NCI-H1092 treated with DMSO at 0.1 percent for 48 hours (cell line): ENCODE results near the gene NRBF2.
A peak's percentile ranks its signal among the peaks of the same experiment; 100 is the strongest.
"Not testable (repeated sequence)": the region's sequence is repeated elsewhere in the genome, so short reads cannot be mapped to it uniquely, and the experiment has no call there.

ENCODE experiments used
- DNase-seq: peaks from one replicate; lab custom pipeline; 2025; lab: John Stamatoyannopoulos, UW

NRBF2 gene

GRCh38 chr10:63133056-63133820 lies at the start of gene NRBF2:
NRBF2 (plus strand) TSS chr10:63133328; CDS start chr10:63133471, 143 bp downstream.
- peak; percentile 90 for DNase-seq

DNA sequence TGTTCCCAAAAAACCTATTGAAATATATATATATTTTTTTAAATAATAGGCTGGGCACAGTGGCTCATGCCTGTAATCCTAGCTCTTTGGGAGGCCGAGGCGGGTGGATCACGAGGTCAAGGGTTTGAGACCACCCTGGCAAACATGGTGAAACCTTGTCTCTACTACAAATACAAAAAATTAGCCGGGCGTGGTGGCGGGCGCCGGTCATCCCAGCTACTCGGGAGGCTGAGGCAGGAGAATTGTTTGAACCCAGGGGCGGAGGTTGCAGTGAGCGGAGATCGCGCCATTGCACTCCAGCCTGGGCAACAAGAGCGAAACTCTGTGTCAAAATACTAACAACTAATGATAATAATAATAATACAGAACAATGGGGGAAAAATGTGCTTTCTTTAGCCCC lies 49.7 kb upstream of the NRBF2 start:
- DNase-seq: not testable (repeated sequence)

GRCh38 chr10:63083904-63084689 lies 49.0 kb upstream of the NRBF2 start:
- peak; percentile 36 for DNase-seq

- DNase-seq: no peak
Observed at GRCh38 chr10:63084690-63085382, 48.3 kb upstream of the NRBF2 start.

DNA sequence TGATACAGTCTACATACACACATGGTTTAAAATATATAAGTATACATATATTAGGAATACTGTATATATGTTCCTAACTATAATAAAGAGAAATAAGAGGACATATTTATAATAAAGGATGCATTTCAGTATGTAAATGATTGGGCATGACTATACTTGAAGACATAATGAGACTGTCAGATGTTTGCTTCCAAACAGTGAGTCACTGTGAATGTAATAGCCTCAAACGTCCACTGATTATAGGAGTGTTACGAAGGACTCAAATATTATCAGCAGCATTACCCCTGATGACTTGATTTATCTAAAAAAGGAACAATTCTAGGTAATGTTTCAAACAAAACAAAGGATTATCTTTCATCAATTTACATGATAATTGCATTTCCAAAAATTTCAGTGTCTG lies 39.9 kb upstream of the NRBF2 start:
- no peak for DNase-seq

DNA sequence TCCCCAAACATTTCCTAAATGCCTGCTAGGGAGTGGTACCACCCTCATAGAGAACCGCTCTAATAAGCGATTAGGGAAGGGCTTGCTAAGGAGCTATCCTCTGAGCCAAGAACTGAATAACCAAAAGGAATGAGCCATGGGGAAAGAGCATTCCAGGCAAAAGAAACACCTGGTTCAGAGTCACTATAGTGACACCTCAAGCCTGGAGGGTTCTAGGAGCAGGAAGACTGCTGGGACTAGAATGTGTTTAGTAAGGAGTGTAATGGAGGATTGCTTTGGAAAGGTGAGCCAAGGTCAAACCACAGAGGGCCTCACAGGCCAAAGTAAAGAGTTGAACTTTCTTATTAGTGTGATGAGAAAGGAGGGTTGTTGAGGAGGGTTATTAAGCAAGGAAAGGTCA lies 38.7 kb upstream of the NRBF2 start:
- DNase-seq: no peak

DNA sequence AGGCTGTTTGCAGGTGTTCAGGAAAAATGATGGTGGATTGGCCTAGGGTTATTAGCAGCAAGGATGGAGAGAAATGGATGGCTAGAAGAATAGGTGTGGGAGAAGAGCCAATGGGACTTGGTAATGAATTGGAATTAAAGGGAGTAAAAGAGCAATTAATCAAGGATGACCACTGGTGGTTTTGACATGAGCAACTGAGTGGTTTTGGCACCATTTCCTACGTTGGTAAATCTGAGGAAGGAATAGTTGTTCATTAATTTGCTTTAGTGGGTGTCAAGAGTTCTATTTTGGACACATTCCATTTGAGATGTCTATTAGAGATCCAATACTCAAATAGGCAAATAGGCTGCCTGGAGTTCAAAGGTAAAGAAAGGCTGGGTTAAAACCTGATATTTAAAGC lies 38.2 kb upstream of the NRBF2 start:
- no peak for DNase-seq

GRCh38 chr10:63099734-63100133 lies 33.4 kb upstream of the NRBF2 start:
- DNase-seq: no peak

- not testable (repeated sequence) for DNase-seq
Observed at GRCh38 chr10:63101091-63101490, 32.0 kb upstream of the NRBF2 start.

DNA sequence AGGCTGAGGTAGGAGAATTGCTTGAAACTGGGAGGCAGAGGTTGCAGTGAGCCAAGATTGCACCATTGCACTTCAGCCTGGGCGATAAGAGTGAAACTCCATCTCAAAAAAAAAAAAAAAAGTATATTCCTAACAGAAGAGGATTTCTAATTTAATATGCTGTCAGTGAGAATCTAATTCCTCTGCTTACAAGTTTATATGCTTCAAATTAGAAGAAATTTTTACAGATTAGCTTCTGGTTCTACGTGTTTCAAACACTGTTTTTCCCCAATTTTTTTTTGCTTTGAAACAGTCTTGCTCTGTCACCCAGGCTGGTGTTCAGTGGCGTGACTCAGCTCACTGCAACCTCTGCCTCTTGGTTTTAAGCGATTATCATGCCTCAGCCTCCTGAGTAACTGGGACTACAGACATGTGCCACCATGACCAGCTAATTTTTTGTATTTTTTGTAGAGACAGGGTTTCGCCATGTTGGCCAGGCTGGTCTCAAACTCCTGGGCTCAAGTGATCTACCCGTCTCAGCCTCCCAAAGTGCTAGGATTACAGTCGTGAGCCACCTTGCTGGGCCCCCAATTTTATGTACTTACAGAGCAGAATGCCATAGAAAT lies 30.7 kb upstream of the NRBF2 start:
- DNase-seq: not testable (repeated sequence)

- DNase-seq: not testable (repeated sequence)
Observed at GRCh38 chr10:63103178-63103577, 29.9 kb upstream of the NRBF2 start.

- no peak for DNase-seq
Observed at GRCh38 chr10:63103971-63104409, 29.1 kb upstream of the NRBF2 start.

DNA sequence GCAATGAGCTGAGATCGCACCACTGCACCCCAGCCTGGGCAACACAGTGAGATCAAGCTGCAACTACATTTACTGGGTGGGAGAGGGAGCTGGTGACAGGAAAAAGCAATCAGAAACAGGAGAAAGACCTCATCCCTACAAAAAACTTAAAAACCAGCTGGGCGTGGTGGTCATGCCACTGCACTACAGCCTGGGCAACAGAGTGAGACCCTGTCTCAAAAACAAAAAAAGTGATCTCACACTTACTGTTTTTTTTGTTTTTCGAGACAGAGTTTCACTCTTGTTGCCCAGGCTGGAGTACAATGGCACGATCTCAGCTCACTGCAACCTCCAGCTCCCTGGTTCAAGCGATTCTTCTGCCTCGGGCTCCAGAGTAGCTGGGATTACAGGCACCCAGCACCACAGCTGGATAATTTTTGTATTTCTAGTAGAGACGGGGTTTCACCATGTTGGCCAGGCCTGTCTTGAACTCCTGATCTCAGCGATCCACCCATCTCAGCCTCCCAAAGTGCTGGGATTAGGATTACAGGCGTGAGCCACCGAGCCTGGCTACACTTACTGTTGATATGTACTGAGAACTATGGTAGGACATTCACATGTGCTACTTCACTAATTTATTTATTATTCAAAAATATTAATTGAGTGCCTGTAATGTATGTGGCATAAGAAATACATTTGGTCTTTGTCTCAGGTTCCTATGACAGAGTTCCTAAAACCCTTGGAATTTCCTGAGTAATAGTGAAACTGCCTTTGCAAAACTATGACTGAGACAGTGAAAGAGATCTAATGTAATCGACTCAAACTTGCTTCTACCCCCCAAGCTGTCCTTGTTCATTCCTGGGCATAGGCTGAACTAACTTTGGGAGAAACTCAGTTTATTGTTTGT lies 27.7 kb upstream of the NRBF2 start:
- no peak for DNase-seq

GRCh38 chr10:63106111-63106755 lies 26.9 kb upstream of the NRBF2 start:
- no peak for DNase-seq

DNA sequence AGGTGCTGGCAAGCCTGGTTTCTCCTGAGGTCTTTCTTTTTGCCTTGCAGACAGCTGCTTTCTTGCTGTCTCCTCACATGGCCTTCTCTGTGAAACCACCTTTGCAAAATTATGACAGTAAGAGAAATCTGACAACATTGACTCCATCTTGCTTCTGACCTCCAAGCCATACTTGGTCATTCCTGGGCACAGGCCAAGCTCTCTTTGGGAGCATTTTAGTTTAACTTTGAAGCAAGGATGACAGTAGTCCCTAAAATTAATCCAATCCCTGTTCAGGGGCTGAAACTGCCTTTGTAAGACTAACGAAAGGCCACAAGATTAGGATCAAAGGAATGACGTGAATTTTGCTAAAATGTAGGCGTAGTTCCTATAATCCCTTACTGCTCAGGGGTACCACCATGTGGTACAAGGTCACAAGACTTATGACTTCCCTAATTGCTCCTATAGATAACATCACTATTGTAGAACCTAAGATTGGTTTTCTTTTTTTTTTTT lies 25.1 kb upstream of the NRBF2 start:
- DNase-seq: no peak

- no peak for DNase-seq
Observed at GRCh38 chr10:63110940-63111339, 22.2 kb upstream of the NRBF2 start.

- DNase-seq: no peak
Observed at GRCh38 chr10:63114031-63114814, 18.9 kb upstream of the NRBF2 start.

DNA sequence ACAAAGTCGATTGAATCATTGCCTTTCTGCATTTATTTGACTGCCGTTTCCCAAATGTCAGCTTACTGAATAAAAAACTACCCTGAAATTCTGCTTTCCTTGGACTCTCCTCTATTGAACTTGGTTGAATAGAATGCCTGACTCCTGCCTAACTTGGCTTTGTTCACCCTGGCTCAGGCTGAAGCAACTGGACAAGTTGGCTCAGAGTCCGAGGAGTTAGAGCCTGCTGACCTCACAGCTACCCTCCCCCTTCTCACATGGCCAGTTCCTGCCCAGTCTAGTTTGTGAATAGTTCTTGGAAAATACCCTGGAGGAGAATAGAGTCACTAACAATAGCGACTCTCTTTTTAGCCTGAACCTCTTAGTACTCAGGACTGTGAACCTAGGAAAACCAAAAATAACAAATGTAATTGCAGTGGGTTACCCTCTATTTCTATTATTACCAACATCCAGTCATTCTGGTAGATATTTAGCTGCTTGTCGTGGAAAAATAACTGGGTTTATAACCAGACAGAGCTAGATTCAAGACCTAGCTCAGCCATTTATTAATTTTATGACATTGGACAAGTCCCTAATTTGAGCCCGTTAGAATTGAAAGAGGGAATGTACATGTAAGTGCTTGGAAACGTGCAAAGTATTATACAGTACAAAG lies 17.3 kb upstream of the NRBF2 start:
- no peak for DNase-seq

DNA sequence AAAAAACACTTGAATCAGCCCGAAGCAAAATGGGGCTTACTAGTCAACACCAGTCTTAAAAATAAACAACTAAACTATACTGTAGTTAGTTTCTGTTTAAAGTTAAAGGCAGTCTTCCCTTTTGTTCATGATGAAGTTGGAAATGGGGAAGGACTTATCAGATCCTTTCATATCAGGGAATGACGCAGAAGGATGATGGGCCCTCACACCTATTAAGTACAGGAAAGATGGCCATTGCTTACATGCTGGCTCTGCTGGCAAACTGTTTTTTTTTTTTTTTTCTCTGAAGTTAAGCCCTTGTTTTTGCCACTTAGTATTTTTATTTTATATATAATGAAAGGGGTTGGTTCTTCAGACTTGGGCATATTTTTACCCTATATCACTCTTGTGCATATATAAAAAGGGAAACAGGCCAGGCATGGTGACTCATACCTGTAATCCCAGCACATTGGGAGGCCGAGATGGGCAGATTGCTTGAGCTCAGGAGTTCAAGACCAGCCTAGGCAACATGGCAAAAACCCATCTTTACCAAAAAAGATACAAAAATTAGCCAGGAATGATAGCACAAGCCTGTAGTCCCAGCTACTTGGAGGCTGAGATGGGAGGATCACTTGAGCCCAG lies 16.6 kb upstream of the NRBF2 start:
- no peak for DNase-seq
